ENCODE measurements around the gene APH1A.

DNA sequence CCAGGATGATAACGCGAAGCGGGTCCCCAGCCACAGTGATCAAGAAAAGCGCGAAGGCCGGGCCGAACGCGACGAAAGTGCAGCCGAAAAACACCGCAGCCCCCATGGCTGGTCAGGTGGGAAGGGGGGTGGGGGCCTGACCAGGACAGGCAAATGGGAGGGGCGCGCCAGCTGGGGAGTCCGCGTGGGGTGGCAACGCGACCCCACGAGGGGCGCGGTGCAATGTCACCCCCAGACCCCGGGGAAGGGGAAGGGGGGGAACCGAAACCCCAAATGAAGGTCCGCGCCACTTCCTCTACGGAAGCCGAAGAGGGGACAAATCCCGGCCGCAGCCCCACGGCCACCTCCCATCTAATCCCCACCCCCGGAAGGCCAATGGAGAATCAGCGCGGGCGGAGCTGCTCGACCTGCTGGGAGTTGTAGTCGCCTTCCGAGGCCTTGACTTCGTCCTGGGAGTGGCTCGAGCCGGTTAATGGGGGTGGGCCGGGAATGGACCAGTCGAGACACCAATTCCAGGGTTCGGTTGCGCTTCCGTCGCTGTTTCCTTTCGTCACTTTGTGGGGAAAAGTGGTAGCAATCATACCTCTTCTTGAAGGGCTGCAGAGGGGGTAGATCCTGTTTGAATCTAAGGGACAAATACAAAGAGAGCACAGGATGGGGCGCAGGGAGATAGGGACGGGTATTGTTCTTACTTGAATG is at the start of gene APH1A:
- TF ChIP-seq, protein P1, sequence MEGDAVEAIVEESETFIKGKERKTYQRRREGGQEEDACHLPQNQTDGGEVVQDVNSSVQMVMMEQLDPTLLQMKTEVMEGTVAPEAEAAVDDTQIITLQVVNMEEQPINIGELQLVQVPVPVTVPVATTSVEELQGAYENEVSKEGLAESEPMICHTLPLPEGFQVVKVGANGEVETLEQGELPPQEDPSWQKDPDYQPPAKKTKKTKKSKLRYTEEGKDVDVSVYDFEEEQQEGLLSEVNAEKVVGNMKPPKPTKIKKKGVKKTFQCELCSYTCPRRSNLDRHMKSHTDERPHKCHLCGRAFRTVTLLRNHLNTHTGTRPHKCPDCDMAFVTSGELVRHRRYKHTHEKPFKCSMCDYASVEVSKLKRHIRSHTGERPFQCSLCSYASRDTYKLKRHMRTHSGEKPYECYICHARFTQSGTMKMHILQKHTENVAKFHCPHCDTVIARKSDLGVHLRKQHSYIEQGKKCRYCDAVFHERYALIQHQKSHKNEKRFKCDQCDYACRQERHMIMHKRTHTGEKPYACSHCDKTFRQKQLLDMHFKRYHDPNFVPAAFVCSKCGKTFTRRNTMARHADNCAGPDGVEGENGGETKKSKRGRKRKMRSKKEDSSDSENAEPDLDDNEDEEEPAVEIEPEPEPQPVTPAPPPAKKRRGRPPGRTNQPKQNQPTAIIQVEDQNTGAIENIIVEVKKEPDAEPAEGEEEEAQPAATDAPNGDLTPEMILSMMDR (IDR thresholded peaks at IDR 0.05 in 2 of 3, conservative IDR thresholded peaks at IDR 0.05 in 1 of 3; ENCODE audit: borderline replicate concordance in 1 of 3, insufficient read depth in 1 of 3, low read depth in 2 of 3, low read length in 2 of 3), result no peak
- TF ChIP-seq EZH2phosphoT487 (IDR thresholded peaks at IDR 0.05; ENCODE audit: borderline replicate concordance) (no peak), POLR2A (IDR thresholded peaks at IDR 0.05; ENCODE audit: borderline replicate concordance, extremely low read depth, insufficient read depth, insufficient read length) (no peak), ZBTB33 (IDR thresholded peaks at IDR 0.05; ENCODE audit: extremely low read depth, insufficient replicate concordance, low read length) (peak; percentile 74), ELF1 (IDR thresholded peaks at IDR 0.05; ENCODE audit: borderline replicate concordance, low read depth) (no peak; the same call in 1 of the 2 replicates), SIN3A (IDR thresholded peaks at IDR 0.05; ENCODE audit: low read depth) (no peak), CEBPB (IDR thresholded peaks at IDR 0.05; ENCODE audit: low read depth) (no peak), POLR2AphosphoS5 (IDR thresholded peaks at IDR 0.05; ENCODE audit: low read depth, low read length) (peak; percentile 64), TCF7L2 (IDR thresholded peaks at IDR 0.05; ENCODE audit: borderline replicate concordance, extremely low read depth, insufficient read depth, insufficient read length) (no peak), JUND (IDR thresholded peaks at IDR 0.05) (no peak), RAD21 (IDR thresholded peaks at IDR 0.05; ENCODE audit: low read depth) (no peak)
- TF ChIP-seq, protein P2, sequence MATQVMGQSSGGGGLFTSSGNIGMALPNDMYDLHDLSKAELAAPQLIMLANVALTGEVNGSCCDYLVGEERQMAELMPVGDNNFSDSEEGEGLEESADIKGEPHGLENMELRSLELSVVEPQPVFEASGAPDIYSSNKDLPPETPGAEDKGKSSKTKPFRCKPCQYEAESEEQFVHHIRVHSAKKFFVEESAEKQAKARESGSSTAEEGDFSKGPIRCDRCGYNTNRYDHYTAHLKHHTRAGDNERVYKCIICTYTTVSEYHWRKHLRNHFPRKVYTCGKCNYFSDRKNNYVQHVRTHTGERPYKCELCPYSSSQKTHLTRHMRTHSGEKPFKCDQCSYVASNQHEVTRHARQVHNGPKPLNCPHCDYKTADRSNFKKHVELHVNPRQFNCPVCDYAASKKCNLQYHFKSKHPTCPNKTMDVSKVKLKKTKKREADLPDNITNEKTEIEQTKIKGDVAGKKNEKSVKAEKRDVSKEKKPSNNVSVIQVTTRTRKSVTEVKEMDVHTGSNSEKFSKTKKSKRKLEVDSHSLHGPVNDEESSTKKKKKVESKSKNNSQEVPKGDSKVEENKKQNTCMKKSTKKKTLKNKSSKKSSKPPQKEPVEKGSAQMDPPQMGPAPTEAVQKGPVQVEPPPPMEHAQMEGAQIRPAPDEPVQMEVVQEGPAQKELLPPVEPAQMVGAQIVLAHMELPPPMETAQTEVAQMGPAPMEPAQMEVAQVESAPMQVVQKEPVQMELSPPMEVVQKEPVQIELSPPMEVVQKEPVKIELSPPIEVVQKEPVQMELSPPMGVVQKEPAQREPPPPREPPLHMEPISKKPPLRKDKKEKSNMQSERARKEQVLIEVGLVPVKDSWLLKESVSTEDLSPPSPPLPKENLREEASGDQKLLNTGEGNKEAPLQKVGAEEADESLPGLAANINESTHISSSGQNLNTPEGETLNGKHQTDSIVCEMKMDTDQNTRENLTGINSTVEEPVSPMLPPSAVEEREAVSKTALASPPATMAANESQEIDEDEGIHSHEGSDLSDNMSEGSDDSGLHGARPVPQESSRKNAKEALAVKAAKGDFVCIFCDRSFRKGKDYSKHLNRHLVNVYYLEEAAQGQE (IDR thresholded peaks at IDR 0.05; ENCODE audit: low read depth), result no peak
- TF ChIP-seq, protein P3, sequence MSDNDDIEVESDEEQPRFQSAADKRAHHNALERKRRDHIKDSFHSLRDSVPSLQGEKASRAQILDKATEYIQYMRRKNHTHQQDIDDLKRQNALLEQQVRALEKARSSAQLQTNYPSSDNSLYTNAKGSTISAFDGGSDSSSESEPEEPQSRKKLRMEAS (IDR thresholded peaks at IDR 0.05), result peak; percentile 62
- TF ChIP-seq, protein P4, sequence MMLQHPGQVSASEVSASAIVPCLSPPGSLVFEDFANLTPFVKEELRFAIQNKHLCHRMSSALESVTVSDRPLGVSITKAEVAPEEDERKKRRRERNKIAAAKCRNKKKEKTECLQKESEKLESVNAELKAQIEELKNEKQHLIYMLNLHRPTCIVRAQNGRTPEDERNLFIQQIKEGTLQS (IDR thresholded peaks at IDR 0.05), result no peak
